ENCODE data around the gene ST8SIA5.

DNA sequence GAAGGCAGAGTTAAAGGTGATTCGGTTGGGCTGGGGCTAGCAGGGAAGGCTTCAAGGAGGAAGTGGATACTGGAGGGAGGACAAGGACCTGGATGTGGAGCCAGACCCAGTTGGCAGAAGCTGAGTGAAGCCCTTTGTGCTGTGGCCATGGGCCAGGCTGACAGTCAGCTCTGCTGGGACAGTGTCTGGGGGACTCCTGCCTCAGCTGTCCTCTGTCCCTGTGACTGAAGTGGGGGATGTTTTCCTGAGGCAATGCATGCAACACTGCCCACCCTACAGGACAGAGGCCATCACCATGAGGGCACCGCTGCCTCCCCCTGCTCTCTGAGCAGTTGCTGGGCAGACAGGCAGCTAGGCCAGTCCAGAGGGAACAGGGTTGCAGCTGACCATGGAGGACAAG, 40.0 kb downstream of the ST8SIA5 start:
- TF ChIP-seq, protein P1, sequence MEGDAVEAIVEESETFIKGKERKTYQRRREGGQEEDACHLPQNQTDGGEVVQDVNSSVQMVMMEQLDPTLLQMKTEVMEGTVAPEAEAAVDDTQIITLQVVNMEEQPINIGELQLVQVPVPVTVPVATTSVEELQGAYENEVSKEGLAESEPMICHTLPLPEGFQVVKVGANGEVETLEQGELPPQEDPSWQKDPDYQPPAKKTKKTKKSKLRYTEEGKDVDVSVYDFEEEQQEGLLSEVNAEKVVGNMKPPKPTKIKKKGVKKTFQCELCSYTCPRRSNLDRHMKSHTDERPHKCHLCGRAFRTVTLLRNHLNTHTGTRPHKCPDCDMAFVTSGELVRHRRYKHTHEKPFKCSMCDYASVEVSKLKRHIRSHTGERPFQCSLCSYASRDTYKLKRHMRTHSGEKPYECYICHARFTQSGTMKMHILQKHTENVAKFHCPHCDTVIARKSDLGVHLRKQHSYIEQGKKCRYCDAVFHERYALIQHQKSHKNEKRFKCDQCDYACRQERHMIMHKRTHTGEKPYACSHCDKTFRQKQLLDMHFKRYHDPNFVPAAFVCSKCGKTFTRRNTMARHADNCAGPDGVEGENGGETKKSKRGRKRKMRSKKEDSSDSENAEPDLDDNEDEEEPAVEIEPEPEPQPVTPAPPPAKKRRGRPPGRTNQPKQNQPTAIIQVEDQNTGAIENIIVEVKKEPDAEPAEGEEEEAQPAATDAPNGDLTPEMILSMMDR (IDR thresholded peaks at IDR 0.05), result no peak
- no peak for TF ChIP-seq EP300 (IDR thresholded peaks at IDR 0.05)

All from sigmoid colon (tissue), 4 donors.